ENCODE data around the gene RNU1-1.
"Not testable (repeated sequence)": the region's sequence is repeated elsewhere in the genome, so short reads cannot be mapped to it uniquely, and the experiment has no call there.

DNA sequence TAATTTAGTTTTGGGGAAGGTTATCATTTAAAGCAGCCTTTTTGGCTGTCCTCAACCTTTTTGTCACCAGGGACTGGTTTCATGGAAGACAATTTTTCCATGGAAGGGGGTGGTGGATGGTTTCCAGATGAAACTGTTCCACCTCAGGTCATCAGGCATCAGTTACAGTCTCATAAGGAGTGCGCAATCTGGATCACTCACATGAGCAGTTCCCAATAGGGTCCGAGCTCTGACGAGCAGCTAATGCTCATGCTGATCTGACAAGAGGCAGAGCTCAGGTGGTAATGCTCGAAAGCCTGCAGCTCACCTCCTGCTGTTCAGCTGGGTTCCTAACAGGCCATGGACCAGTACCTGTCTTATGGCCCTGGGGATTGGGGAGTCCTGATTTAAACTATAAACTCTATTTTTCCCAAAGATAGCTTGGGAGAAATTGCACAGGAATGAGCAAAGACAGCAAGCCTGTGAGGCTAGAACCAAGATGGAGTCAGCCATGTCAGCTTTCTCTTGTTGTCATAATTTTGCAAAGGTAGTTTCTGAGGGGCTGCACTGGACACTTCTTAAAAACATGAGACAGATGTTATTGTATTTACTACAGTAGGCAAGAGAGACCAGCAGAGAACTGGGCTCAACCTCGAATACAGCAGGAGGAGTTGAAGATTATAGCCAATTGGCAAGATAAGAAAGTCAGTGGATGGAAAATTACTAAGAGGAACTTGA, 2.8 kb upstream of the RNU1-1 start:
- not testable (repeated sequence) for TF ChIP-seq BACH1 (IDR thresholded peaks at IDR 0.05; ENCODE audit: borderline replicate concordance); SMAD5 (IDR thresholded peaks at IDR 0.05; ENCODE audit: low read depth); POLR2A (IDR thresholded peaks at IDR 0.05; ENCODE audit: low read depth, low read length)

Measured in GM12878 (cell line).